CD4-positive, alpha-beta memory T cell (primary cell): ENCODE data around the gene MEN1. TPM values are rescaled to one million over a fixed set of nuclear protein-coding genes. Genes with fewer than 3 reads are reported as not detected.
A peak's percentile ranks its signal among the peaks of the same experiment; 100 is the strongest.

ENCODE experiments used
- CTCF ChIA-PET: fragments of 350-600 bp; sonication (Branson Sonifier 250); formaldehyde crosslinking; loops from one replicate; lab custom pipeline; 2021; ENCODE audit warnings: inconsistent platforms; ENCODE audit not compliant: partially characterized antibody; lab: Charles Lee
- POLR2A ChIA-PET: fragments of 350-600 bp; sonication (Branson Sonifier 250); formaldehyde crosslinking; loops from one replicate; lab custom pipeline; 2021; ENCODE audit not compliant: partially characterized antibody; lab: Charles Lee
- DNase-seq, 5 donors: peaks; one replicate each; pipeline versions ENCODE4 v3.0.0 to v3.0.0-alpha.2; 2020 to 2022; ENCODE audit warnings: mixed read lengths in 1 of 5
- H3K27ac ChIP-seq: one replicate; pipeline ENCODE4 v1.7.0; 2013; ENCODE audit warnings: low read depth, low read length
- H3K27me3 ChIP-seq: 2 replicates; pipeline ENCODE4 v1.7.0; 2013; ENCODE audit warnings: mild to moderate bottlenecking, low read length, moderate library complexity; ENCODE audit not compliant: insufficient read depth
- H3K36me3 ChIP-seq: 2 replicates; pipeline ENCODE4 v1.7.0; 2013; ENCODE audit warnings: mild to moderate bottlenecking, low read length, moderate library complexity; ENCODE audit not compliant: insufficient read depth
- H3K4me1 ChIP-seq: 2 replicates; pipeline ENCODE4 v1.7.0; 2013; ENCODE audit warnings: mild to moderate bottlenecking, low read length, moderate library complexity; ENCODE audit not compliant: insufficient read depth
- H3K4me3 ChIP-seq, 2 donors: one replicate each; pipeline ENCODE4 v1.7.0; 2013; ENCODE audit warnings: low read length in 2 of 2, mild to moderate bottlenecking in 1 of 2
- H3K9me3 ChIP-seq, 2 donors: one replicate each; pipeline ENCODE4 v1.7.0; 2013; ENCODE audit warnings: low read length in 2 of 2, control low read depth in 1 of 2; ENCODE audit not compliant: control insufficient read depth in 1 of 2
- H3K27ac Mint-ChIP-seq, 7 donors: one replicate each; pipeline ENCODE4 v1.8.0; 2020 to 2021; ENCODE audit warnings: mixed read lengths in 7 of 7, mild to moderate bottlenecking in 6 of 7, inconsistent platforms in 3 of 7, moderate library complexity in 3 of 7
- H3K27me3 Mint-ChIP-seq, 2 donors: one replicate each; pipeline ENCODE4 v1.8.0; 2020 to 2021; ENCODE audit warnings: mixed read lengths in 2 of 2
- H3K36me3 Mint-ChIP-seq, 2 donors: one replicate each; pipeline ENCODE4 v1.8.0; 2020 to 2021; ENCODE audit warnings: mixed read lengths in 2 of 2, inconsistent platforms in 1 of 2, mild to moderate bottlenecking in 1 of 2
- H3K4me1 Mint-ChIP-seq, 4 donors: one replicate each; pipeline ENCODE4 v1.8.0; 2020 to 2021; ENCODE audit warnings: mixed read lengths in 4 of 4, mild to moderate bottlenecking in 1 of 4
- H3K4me3 Mint-ChIP-seq, 8 donors: one replicate each; pipeline ENCODE4 v1.8.0; 2020 to 2021; ENCODE audit warnings: mixed read lengths in 8 of 8, mild to moderate bottlenecking in 7 of 8, moderate library complexity in 6 of 8, inconsistent platforms in 3 of 8
- H3K9me3 Mint-ChIP-seq, 8 donors: one replicate each; pipeline ENCODE4 v1.8.0; 2020 to 2021; ENCODE audit warnings: mixed read lengths in 8 of 8, mild to moderate bottlenecking in 5 of 8, inconsistent platforms in 3 of 8, moderate library complexity in 1 of 8
- intact Hi-C: fragments of 100-400 bp; cut with micrococcal nuclease; formaldehyde crosslinking; loops from one replicate; pipeline ENCODE4 v1.15.1; 2023
- polyA plus RNA-seq, 2 donors: library from polyadenylated mRNA; unstranded; fragments of 300-500 nt; fragmentation: Illumina TruSeq; gene quantifications; one replicate each; pipeline ENCODE4 v1.2.3, GENCODE V29; 2021
- total RNA-seq, 2 experiments: library from RNA; stranded (reverse); gene quantifications; one replicate each; pipeline ENCODE4 v1.2.3, GENCODE V29; 2021

Gene MEN1
- total and polyA plus RNA-seq, 4 experiments from 2014 or later, result 22.4 to 42.7 (median 41.7) TPM

- ChIA-PET CTCF (interaction anchor here (0.9 to 2.1 kb wide), 6 partner anchors 15 to 58 kb away, joined by 3 to 12 read pairs (median 6); partner anchors contain the start of genes RASGRP2 and SF1), POLR2A (interaction anchor here (0.8 to 9.4 kb wide), 20 partner anchors 8 to 225 kb away, joined by 3 to 143 read pairs (median 5); partner anchors contain the start of genes MEN1, RASGRP2, SF1 and SNX15)
- intact Hi-C loops, result loop anchor here (1.0 to 5.0 kb wide), 5 partner anchors 23 to 114 kb away; partner anchors contain the start of genes CDC42BPG, EHD1 and RASGRP2
- Histone ChIP-seq H3K27me3 (no peaks in the 10 kb centered on the region), H3K36me3 (peaks cover 24% of the 10 kb centered on the region), H3K9me3 (no peaks in the 10 kb centered on the region), H3K27ac (peak overlapping the region; percentile 79), H3K4me3 (peak overlapping the region in 1 of 2 donors; percentile 57), H3K4me1 (peaks cover 35% of the 10 kb centered on the region)
- Mint-ChIP-seq H3K9me3 (no peaks in the 10 kb centered on the region), H3K27ac (peak overlapping the region; percentile 57 to 93 (median 91)), H3K4me3 (peak overlapping the region; percentile 80 to 86 (median 83)), H3K27me3 (no peaks in the 10 kb centered on the region), H3K36me3 (peaks cover 11 to 37% of the 10 kb centered on the region in 2 donors), H3K4me1 (peaks cover 9 to 43% (median 23%) of the 10 kb centered on the region in 4 donors)
- DNase-seq, result peak in 4 of 5 donors; percentile 31 to 68 (median 44)
Observed at GRCh38 chr11:64802370-64803157, 7.8 kb downstream of the MEN1 start.

GRCh38 chr11:64801561-64802369 is 8.6 kb downstream of the MEN1 start:
- Mint-ChIP-seq H3K36me3 (peaks cover 8 to 34% of the 10 kb centered on the region in 2 donors), H3K27ac (peak overlapping the region; percentile 83 to 93 (median 91)), H3K27me3 (no peaks in the 10 kb centered on the region), H3K4me1 (peaks cover 9 to 40% (median 22%) of the 10 kb centered on the region in 4 donors), H3K4me3 (peak overlapping the region; percentile 80 to 86 (median 83)), H3K9me3 (no peaks in the 10 kb centered on the region)
- DNase-seq, result peak in 1 of 5 donors; percentile 13
- Histone ChIP-seq H3K4me1 (peaks cover 35% of the 10 kb centered on the region), H3K36me3 (peaks cover 31% of the 10 kb centered on the region), H3K9me3 (no peaks in the 10 kb centered on the region), H3K27ac (peak overlapping the region; percentile 79), H3K4me3 (peak overlapping the region in 1 of 2 donors; percentile 57), H3K27me3 (no peaks in the 10 kb centered on the region)
- CTCF ChIA-PET, result interaction anchor here (0.9 to 2.1 kb wide), 4 partner anchors 14 to 27 kb away, joined by 3 to 12 read pairs (median 6); partner anchors contain the start of gene SF1
- POLR2A ChIA-PET, result interaction anchor here (1.0 to 9.4 kb wide), 12 partner anchors 9 to 114 kb away, joined by 3 to 143 read pairs (median 12); partner anchors contain the start of genes MEN1, RASGRP2 and SF1
- intact Hi-C loops, result loop anchor here (2.0 to 5.0 kb wide), 4 partner anchors 41 to 113 kb away; partner anchors contain the start of genes CDC42BPG, EHD1 and RASGRP2

DNA sequence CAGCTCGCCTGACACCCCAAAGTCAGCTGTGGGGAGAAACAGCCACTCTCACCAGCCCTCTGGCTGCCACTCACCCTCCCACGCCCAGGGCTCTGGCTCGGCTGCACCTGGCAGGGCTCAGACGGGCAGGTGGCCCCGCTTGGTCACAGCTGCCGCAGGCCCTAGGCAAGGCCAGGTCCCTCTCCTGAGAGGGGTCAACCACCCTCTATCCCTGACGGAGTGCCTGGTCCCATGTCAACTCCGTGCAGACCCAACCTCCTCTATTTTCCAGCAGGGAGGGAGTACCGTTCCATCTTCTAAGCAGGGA is 9.2 kb downstream of the MEN1 start:
- Histone ChIP-seq H3K9me3 (no peaks in the 10 kb centered on the region), H3K27ac (peak overlapping the region; percentile 79), H3K36me3 (peaks cover 37% of the 10 kb centered on the region), H3K4me1 (peaks cover 35% of the 10 kb centered on the region), H3K4me3 (no peak overlapping the region), H3K27me3 (no peaks in the 10 kb centered on the region)
- peak overlapping the region in 7 of 8 donors; percentile 23 to 85 (median 83) for H3K4me3 Mint-ChIP-seq
- H3K4me1 Mint-ChIP-seq, result peaks cover 9 to 38% (median 20%) of the 10 kb centered on the region in 4 donors
- peaks cover 5 to 37% of the 10 kb centered on the region in 2 donors for H3K36me3 Mint-ChIP-seq
- ChIA-PET CTCF (interaction anchor here (1.0 to 1.8 kb wide), 2 partner anchors 10 to 15 kb away, joined by 4 read pairs; no protein-coding TSS in a partner anchor), POLR2A (interaction anchor here (1.2 to 9.4 kb wide), 5 partner anchors 10 to 76 kb away, joined by 3 to 143 read pairs (median 19); partner anchors contain the start of genes MEN1, RASGRP2 and SF1)
- no peaks in the 10 kb centered on the region for H3K9me3 Mint-ChIP-seq
- intact Hi-C loops, result loop anchor here (5.0 kb wide), 1 partner anchor 41 kb away; the partner anchor contains the start of gene CDC42BPG
- H3K27ac Mint-ChIP-seq, result peak overlapping the region; percentile 13 to 93 (median 83)
- no peak for DNase-seq
- no peaks in the 10 kb centered on the region for H3K27me3 Mint-ChIP-seq

- Histone ChIP-seq H3K4me1 (peaks cover 35% of the 10 kb centered on the region), H3K27ac (no peak overlapping the region), H3K9me3 (no peaks in the 10 kb centered on the region), H3K36me3 (peaks cover 32% of the 10 kb centered on the region), H3K4me3 (no peak overlapping the region), H3K27me3 (no peaks in the 10 kb centered on the region)
- ChIA-PET CTCF (interaction anchor here (1.0 to 2.1 kb wide), 4 partner anchors 11 to 57 kb away, joined by 3 to 7 read pairs (median 4); partner anchors contain the start of genes RASGRP2 and SF1), POLR2A (interaction anchor here (0.6 to 9.4 kb wide), 11 partner anchors 9 to 585 kb away, joined by 3 to 143 read pairs (median 4); partner anchors contain the start of genes MEN1, RASGRP2 and SF1)
- no peaks in the 10 kb centered on the region for H3K27me3 Mint-ChIP-seq
- peaks cover 9 to 38% (median 22%) of the 10 kb centered on the region in 4 donors for H3K4me1 Mint-ChIP-seq
- H3K4me3 Mint-ChIP-seq, result peak overlapping the region in 4 of 8 donors; percentile 10 to 83 (median 53)
- H3K36me3 Mint-ChIP-seq, result peaks cover 8 to 36% of the 10 kb centered on the region in 2 donors
- H3K9me3 Mint-ChIP-seq, result no peaks in the 10 kb centered on the region
- no peak for DNase-seq
- H3K27ac Mint-ChIP-seq, result peak overlapping the region in 5 of 7 donors; percentile 42 to 91 (median 63)
- intact Hi-C loops, result loop anchor here (5.0 kb wide), 1 partner anchor 42 kb away; the partner anchor contains the start of gene CDC42BPG
Observed at GRCh38 chr11:64800303-64801157, 9.8 kb downstream of the MEN1 start.

DNA sequence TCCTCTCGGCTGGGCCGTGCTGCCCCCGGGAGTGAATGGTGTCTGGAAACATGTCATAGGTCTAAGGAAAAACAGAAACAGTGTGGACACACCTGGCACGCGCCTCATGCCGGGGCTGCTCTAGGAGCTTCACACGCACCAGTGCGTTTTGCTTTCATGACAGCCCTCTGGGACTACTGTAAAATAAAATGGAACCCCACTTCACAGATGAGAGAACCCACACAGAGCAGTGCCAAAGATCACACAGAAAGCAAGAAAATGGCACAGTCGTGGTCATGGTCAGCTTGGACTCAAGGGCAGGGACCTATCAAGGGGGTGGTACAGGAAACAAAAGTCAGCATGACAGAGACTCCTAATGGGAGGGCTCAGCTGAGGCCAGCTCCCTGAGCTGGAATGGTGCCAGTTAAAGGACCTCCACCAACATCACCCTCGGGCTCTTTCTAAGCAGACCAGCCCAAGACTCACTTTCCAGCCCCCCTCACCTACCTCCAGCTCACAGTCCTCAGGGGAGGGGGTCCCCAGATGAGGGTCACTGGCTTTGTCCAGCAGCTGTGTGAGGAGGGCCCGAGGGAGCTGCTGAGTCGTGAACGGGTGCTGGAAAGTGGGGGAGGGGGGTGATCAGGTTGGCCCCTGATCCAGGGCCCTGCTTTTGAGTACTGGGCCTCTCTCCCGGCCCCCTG is 10.6 kb downstream of the MEN1 start:
- no peak for DNase-seq
- Mint-ChIP-seq H3K4me3 (peak overlapping the region in 4 of 8 donors; percentile 15 to 64 (median 46)), H3K27ac (peak overlapping the region in 5 of 7 donors; percentile 18 to 83 (median 64)), H3K27me3 (no peaks in the 10 kb centered on the region), H3K36me3 (peaks cover 8 to 39% of the 10 kb centered on the region in 2 donors), H3K9me3 (no peaks in the 10 kb centered on the region), H3K4me1 (peaks cover 10 to 41% (median 24%) of the 10 kb centered on the region in 4 donors)
- Histone ChIP-seq H3K4me1 (peaks cover 35% of the 10 kb centered on the region), H3K9me3 (no peaks in the 10 kb centered on the region), H3K27ac (no peak overlapping the region), H3K36me3 (peaks cover 29% of the 10 kb centered on the region), H3K27me3 (no peaks in the 10 kb centered on the region), H3K4me3 (no peak overlapping the region)
- ChIA-PET CTCF (interaction anchor here (1.1 to 2.1 kb wide), 3 partner anchors 14 to 56 kb away, joined by 3 to 7 read pairs (median 4); partner anchors contain the start of genes RASGRP2 and SF1), POLR2A (interaction anchor here (0.8 to 9.4 kb wide), 10 partner anchors 10 to 78 kb away, joined by 3 to 143 read pairs (median 4); partner anchors contain the start of genes RASGRP2 and SF1)
- intact Hi-C loops, result loop anchor here (5.0 kb wide), 1 partner anchor 43 kb away; the partner anchor contains the start of gene CDC42BPG
